ENCODE results near the gene IGFLR1. TPM values are rescaled to one million over a fixed set of nuclear protein-coding genes. Genes with fewer than 3 reads are reported as not detected.
A peak's percentile ranks its signal among the peaks of the same experiment; 100 is the strongest.

The IGFLR1 gene
- total and polyA plus RNA-seq, 9 of the 15 experiments (the other 6 are each of a cell fraction or from before 2014, with no cell fraction given): 1.0 to 14.3 (median 4.6) TPM

GRCh38 chr19:35757749-35758608, 15.7 kb upstream of the IGFLR1 start, which contains the start of gene PROSER3 (continued):
- no peak for TF ChIP-seq RHOXF2B (CRISPR knock-in tag; conservative IDR thresholded peaks at IDR 0.05)
- peak; percentile 63 for TF ChIP-seq CREM (IDR thresholded peaks at IDR 0.05; ENCODE audit: low read depth)
- peak; percentile 8 to 90; a peak in 2 of 4 replicates for TF ChIP-seq TEAD1 (CRISPR knock-in tag; IDR thresholded peaks at IDR 0.05)
- peak; percentile 55; the same call in 1 of the 2 replicates for TF ChIP-seq GTF2F1 (IDR thresholded peaks at IDR 0.05; ENCODE audit: low read depth, low read length)
- TF ChIP-seq ZEB2 (IDR thresholded peaks at IDR 0.05): no peak
- no peak for TF ChIP-seq EP300 (IDR thresholded peaks at IDR 0.05; ENCODE audit: low read length)
- TF ChIP-seq MBD2 (IDR thresholded peaks at IDR 0.05; ENCODE audit: borderline replicate concordance, low read depth): peak; percentile 99
- peak; percentile 73 for TF ChIP-seq ZFX (CRISPR knock-in tag; IDR thresholded peaks at IDR 0.05)
- TF ChIP-seq RAD51 (IDR thresholded peaks at IDR 0.05; ENCODE audit: borderline replicate concordance, low read depth): no peak
- peak; percentile 88 for TF ChIP-seq GABPB1 (CRISPR knock-in tag; IDR thresholded peaks at IDR 0.05)
- no peak for TF ChIP-seq PTRF (tag; IDR thresholded peaks at IDR 0.05)
- no peak for TF ChIP-seq TSHZ1 (CRISPR knock-in tag; IDR thresholded peaks at IDR 0.05)
- TF ChIP-seq STAT6 (CRISPR knock-in tag; IDR thresholded peaks at IDR 0.05): no peak
- no peak for TF ChIP-seq BCLAF1 (IDR thresholded peaks at IDR 0.05; ENCODE audit: borderline replicate concordance in 1 of 2, control insufficient read depth in 1 of 2, low read depth in 2 of 2, low read length in 1 of 2)
- TF ChIP-seq ETV5 (CRISPR knock-in tag; IDR thresholded peaks at IDR 0.05; ENCODE audit: low read depth): peak; percentile 94
- no peak for TF ChIP-seq E2F3 (CRISPR knock-in tag; IDR thresholded peaks at IDR 0.05)
- TF ChIP-seq TBP (optimal IDR thresholded peaks at IDR 0.05; ENCODE audit: low read depth, low read length): peak; percentile 68
- 0 out of 2 replicates have a peak, but pooled peaks have one; percentile 53 for TF ChIP-seq BRD4 (IDR thresholded peaks at IDR 0.05)
- 0 out of 2 replicates have a peak, but pooled peaks have one; percentile 20 for TF ChIP-seq ELF4 (CRISPR knock-in tag; IDR thresholded peaks at IDR 0.05)
